ENCODE measurements around the gene R3HDM2. TPM values are rescaled to one million over a fixed set of nuclear protein-coding genes. Genes with fewer than 3 reads are reported as not detected.

R3HDM2 gene
- total and polyA plus RNA-seq, 2 of the 13 experiments (the other 11 are each of a cell fraction or from before 2014, with no cell fraction given), result 11.1 to 23.5 TPM

GRCh38 chr12:57229634-57230380 lies 201.0 kb downstream of the R3HDM2 start, which contains the start of gene SHMT2 (continued):
- TF ChIP-seq ZBTB49 (CRISPR knock-in tag; IDR thresholded peaks at IDR 0.05; ENCODE audit: borderline replicate concordance) (no peak), SETDB1 (CRISPR knock-in tag; IDR thresholded peaks at IDR 0.05; ENCODE audit: borderline replicate concordance) (no peak), ZFY (CRISPR knock-in tag; IDR thresholded peaks at IDR 0.05) (peak; percentile 86), SMAD3 (CRISPR knock-in tag; IDR thresholded peaks at IDR 0.05) (no peak), ZNF841 (CRISPR knock-in tag; IDR thresholded peaks at IDR 0.05; ENCODE audit: borderline replicate concordance) (no peak), PHF5A (CRISPR knock-in tag; IDR thresholded peaks at IDR 0.05; ENCODE audit: low read depth, unreplicated experiment) (no peak), ZNF256 (CRISPR knock-in tag; conservative IDR thresholded peaks at IDR 0.05) (no peak), NFIC (IDR thresholded peaks at IDR 0.05; ENCODE audit: low read length) (no peak), DRAP1 (CRISPR knock-in tag; IDR thresholded peaks at IDR 0.05) (no peak), MTF2 (CRISPR knock-in tag; IDR thresholded peaks at IDR 0.05; ENCODE audit: borderline replicate concordance) (no peak), ZNF33A (CRISPR knock-in tag; IDR thresholded peaks at IDR 0.05; ENCODE audit: borderline replicate concordance) (no peak), SSRP1 (CRISPR knock-in tag; IDR thresholded peaks at IDR 0.05) (no peak; the same call in 1 of the 2 replicates), JUND (CRISPR knock-in tag; IDR thresholded peaks at IDR 0.05) (no peak), REL (CRISPR knock-in tag; conservative IDR thresholded peaks at IDR 0.05) (no peak), FOSL1 (CRISPR knock-in tag; IDR thresholded peaks at IDR 0.05; ENCODE audit: borderline replicate concordance) (no peak), HOXA5 (CRISPR knock-in tag; IDR thresholded peaks at IDR 0.05) (0 out of 2 replicates have a peak, but pooled peaks have one; percentile 21), ZNF891 (CRISPR knock-in tag; IDR thresholded peaks at IDR 0.05) (0 out of 2 replicates have a peak, but pooled peaks have one; percentile 14), KLF9 (CRISPR knock-in tag; IDR thresholded peaks at IDR 0.05; ENCODE audit: low read depth) (no peak), CTCF (CRISPR knock-in tag; IDR thresholded peaks at IDR 0.05) (no peak; the same call in 1 of the 2 replicates), ZFAT (CRISPR knock-in tag; conservative IDR thresholded peaks at IDR 0.05) (peak; percentile 48; the same call in 1 of the 2 replicates), FOSL2 (CRISPR knock-in tag; IDR thresholded peaks at IDR 0.05) (no peak), ZNF326 (CRISPR knock-in tag; IDR thresholded peaks at IDR 0.05; ENCODE audit: borderline replicate concordance) (no peak), ATM (IDR thresholded peaks at IDR 0.05; ENCODE audit: borderline replicate concordance) (no peak), BHLHE40 (IDR thresholded peaks at IDR 0.05; ENCODE audit: low read length) (peak; percentile 6; the same call in 1 of the 2 replicates), ZNF282 (IDR thresholded peaks at IDR 0.05; ENCODE audit: partially characterized antibody) (no peak), MIXL1 (CRISPR knock-in tag; IDR thresholded peaks at IDR 0.05) (no peak), SNRNP70 (IDR thresholded peaks at IDR 0.05; ENCODE audit: low read depth, low read length) (no peak), ZNF713 (CRISPR knock-in tag; IDR thresholded peaks at IDR 0.05) (no peak), KDM4B (CRISPR knock-in tag; IDR thresholded peaks at IDR 0.05) (no peak), ZNF749 (CRISPR knock-in tag; IDR thresholded peaks at IDR 0.05; ENCODE audit: borderline replicate concordance) (peak; percentile 48; the same call in 1 of the 2 replicates)
